Neural progenitor cell (in vitro differentiated cells): ENCODE data around the gene BUB1.
"Not testable (repeated sequence)": the region's sequence is repeated elsewhere in the genome, so short reads cannot be mapped to it uniquely, and the experiment has no call there.

Experiments
- EZH2 ChIP-seq: fragments of 200-600 bp; sonication (generic); IDR thresholded peaks from 2 replicates; pipeline ENCODE4 v1.6.1; 2017; ENCODE audit warnings: antibody characterized with exemption, mild to moderate bottlenecking, moderate library complexity
- EZH2phosphoT487 ChIP-seq: fragments of 200-600 bp; sonication (generic); IDR thresholded peaks from 2 replicates; pipeline ENCODE4 v1.6.1; 2017; ENCODE audit warnings: antibody characterized with exemption
- TF ChIP-seq, protein P1 (sequence below): fragments of 200-600 bp; sonication (generic); IDR thresholded peaks from 2 replicates; pipeline ENCODE4 v1.5.1; 2017; ENCODE audit warnings: antibody characterized with exemption, mild to moderate bottlenecking

DNA sequence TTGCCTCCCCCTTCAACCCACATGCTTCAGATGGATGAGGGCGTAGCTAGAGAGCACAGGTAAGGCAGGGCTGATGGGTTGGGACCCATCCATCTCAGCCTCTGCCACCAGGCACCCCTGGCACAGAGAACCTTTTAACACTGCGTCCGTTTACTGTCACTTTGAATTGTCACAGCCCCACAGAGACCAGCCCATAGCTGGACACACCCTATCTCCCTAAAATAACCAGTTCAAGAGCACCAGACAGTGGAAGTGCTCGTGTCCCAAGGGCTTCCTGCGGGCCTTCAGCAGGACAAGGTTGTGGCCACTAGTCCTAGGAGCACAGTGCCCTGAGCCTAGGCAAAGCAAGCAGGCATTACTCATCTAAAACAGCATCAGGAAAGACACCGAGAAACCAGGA is 20.4 kb upstream of the BUB1 start:
- TF ChIP-seq EZH2phosphoT487, EZH2: not testable (repeated sequence)
- TF ChIP-seq, protein P1, sequence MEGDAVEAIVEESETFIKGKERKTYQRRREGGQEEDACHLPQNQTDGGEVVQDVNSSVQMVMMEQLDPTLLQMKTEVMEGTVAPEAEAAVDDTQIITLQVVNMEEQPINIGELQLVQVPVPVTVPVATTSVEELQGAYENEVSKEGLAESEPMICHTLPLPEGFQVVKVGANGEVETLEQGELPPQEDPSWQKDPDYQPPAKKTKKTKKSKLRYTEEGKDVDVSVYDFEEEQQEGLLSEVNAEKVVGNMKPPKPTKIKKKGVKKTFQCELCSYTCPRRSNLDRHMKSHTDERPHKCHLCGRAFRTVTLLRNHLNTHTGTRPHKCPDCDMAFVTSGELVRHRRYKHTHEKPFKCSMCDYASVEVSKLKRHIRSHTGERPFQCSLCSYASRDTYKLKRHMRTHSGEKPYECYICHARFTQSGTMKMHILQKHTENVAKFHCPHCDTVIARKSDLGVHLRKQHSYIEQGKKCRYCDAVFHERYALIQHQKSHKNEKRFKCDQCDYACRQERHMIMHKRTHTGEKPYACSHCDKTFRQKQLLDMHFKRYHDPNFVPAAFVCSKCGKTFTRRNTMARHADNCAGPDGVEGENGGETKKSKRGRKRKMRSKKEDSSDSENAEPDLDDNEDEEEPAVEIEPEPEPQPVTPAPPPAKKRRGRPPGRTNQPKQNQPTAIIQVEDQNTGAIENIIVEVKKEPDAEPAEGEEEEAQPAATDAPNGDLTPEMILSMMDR: not testable (repeated sequence)
